SU-DHL-6 (cell line): ENCODE data around the gene LY6G6D.

ENCODE experiments used
- EZH2phosphoT487 ChIP-seq: fragments of 200-600 bp; sonication (generic), shearing (Covaris generic); conservative IDR thresholded peaks from 2 replicates; pipeline ENCODE4 v1.6.1; 2018; ENCODE audit warnings: mild to moderate bottlenecking, antibody characterized with exemption, low read length, moderate library complexity, mixed read lengths
- TF ChIP-seq, protein P1 (sequence below): fragments of 200-600 bp; sonication (generic); IDR thresholded peaks from one replicate; pipeline ENCODE4 v1.5.1; 2017; ENCODE audit warnings: antibody characterized with exemption, mild to moderate bottlenecking, low read length, moderate library complexity; ENCODE audit not compliant: insufficient read depth, poor library complexity, severe bottlenecking

DNA sequence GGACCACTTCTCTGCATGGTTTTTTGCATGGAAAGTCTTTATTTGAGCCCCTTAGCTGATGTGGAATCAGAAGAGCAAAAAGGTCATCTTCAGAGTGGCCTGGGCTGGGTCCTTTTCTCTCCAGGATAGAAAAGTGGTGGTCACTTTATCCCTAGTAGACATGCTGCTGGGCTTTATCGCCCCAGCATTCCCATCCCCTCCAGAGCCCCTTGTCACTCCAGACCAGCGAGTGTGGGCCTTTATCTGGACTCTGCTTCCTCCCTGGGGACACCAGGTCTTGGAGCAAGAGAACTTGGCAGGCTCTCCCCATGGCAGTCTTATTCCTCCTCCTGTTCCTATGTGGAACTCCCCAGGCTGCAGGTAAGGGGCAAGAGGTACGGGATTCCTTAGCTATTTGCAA, 8.5 kb upstream of the LY6G6D start, which contains the start of gene LY6G6F:
- TF ChIP-seq, protein P1, sequence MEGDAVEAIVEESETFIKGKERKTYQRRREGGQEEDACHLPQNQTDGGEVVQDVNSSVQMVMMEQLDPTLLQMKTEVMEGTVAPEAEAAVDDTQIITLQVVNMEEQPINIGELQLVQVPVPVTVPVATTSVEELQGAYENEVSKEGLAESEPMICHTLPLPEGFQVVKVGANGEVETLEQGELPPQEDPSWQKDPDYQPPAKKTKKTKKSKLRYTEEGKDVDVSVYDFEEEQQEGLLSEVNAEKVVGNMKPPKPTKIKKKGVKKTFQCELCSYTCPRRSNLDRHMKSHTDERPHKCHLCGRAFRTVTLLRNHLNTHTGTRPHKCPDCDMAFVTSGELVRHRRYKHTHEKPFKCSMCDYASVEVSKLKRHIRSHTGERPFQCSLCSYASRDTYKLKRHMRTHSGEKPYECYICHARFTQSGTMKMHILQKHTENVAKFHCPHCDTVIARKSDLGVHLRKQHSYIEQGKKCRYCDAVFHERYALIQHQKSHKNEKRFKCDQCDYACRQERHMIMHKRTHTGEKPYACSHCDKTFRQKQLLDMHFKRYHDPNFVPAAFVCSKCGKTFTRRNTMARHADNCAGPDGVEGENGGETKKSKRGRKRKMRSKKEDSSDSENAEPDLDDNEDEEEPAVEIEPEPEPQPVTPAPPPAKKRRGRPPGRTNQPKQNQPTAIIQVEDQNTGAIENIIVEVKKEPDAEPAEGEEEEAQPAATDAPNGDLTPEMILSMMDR, result no peak
- TF ChIP-seq EZH2phosphoT487, result no peak
